ENCODE data around the gene PLEKHO1.
"Not testable (repeated sequence)": the region's sequence is repeated elsewhere in the genome, so short reads cannot be mapped to it uniquely, and the experiment has no call there.

Gene PLEKHO1, protein sequence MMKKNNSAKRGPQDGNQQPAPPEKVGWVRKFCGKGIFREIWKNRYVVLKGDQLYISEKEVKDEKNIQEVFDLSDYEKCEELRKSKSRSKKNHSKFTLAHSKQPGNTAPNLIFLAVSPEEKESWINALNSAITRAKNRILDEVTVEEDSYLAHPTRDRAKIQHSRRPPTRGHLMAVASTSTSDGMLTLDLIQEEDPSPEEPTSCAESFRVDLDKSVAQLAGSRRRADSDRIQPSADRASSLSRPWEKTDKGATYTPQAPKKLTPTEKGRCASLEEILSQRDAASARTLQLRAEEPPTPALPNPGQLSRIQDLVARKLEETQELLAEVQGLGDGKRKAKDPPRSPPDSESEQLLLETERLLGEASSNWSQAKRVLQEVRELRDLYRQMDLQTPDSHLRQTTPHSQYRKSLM

DNA sequence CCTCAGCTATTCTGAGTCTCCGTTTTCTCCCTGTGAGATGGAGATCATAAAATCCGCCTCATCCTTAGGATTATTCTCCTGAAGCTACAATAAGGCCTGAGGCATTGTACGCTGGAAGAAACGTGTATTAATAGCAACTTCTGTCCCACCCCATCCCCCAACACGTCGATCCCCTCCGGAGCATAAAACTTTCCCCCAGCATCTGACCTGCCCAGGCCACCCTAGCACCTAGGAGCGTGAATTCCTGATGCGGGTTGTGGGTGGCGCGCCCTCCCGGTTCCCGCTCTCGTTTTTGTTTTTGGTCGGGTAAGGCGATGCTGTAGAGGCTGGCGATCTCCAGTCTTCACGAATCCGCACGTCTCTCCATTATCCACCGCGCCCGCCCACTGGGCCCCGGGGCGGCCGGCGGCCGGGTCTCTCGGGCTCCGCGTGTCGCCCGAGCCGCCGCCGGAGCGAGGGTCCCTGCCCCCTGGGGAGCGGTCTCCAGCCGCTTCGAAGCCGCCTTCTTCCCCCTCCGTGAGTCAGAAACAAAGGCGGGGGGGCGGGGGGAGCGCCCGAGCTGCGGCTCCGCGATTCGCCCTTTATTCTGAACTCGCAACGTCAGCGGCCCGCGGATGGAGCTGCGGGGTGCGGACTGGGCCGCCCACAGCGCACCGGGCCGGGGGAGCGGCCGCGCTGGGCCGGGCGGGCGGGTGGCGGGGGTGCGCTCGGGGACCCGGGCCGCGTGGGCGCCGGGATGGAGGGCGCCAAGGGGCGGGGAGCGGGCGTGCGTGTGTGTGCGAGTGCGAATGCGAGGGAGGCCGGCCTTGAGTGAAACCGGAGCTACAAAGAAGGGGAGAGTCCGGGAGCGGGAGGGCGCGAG is at the start of gene PLEKHO1:
Gene PLEKHO1 (plus strand): TSS at position 646 of the 862 bp plus-strand sequence. CDS start 342 bp downstream, outside the sequence.
- DNase-seq = peak; percentile 47

DNA sequence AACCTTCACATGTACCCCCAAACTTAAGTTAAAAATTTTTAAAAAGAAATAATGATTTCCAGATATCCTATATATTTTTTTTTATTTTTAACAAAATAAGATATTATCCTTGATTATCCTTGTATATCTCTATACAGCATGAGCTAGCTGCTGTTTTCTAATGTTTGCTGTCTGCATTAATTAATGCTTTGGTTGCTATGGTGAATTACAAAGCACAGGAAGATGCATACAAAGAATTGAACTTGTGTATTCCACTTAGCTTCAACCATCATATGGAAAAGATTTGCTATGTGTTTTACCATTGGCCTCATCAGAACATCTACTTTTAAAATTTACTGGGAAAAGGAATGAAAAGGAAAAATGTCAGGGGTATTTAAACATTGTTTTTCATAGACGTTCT is 46.7 kb upstream of the PLEKHO1 start:
- DNase-seq = no peak

DNA sequence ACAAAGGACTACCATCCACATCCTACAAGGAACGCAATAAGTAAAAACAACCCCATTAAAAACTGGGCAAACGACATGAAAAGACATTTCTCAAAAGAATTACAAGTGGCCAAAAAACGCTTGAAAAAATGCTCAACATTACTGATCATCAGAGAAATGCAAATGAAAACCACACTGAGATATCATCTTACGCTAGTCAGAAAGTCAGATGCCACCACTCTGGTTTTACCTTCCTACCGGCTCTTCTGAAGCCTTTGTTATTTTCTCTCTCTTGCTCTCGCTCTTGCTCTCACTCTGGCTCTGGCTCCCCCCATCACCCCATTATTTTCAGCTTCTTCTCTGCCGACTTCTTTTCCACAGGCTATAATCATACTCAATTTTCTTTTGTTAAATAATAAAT is 43.4 kb upstream of the PLEKHO1 start:
- DNase-seq = no peak

DNA sequence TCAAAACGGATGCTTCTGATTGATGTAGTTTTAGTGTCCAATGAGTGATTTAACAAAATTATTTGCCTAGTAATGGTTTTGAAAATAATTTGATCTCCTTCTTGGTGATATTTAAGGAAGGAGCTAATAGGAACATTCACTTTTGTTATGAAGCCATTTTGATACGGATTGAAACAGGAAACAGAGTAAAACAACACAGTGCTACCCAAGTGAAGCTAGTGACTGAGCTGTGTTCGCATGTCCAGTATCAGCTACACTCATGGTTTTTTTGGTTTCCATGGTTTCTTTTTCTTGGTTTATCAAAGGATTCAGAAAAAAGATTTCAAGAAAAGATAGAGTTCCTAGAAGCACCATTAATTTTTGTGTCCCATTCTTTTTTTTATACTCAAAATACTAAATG is 40.1 kb upstream of the PLEKHO1 start:
- no peak for DNase-seq

DNA sequence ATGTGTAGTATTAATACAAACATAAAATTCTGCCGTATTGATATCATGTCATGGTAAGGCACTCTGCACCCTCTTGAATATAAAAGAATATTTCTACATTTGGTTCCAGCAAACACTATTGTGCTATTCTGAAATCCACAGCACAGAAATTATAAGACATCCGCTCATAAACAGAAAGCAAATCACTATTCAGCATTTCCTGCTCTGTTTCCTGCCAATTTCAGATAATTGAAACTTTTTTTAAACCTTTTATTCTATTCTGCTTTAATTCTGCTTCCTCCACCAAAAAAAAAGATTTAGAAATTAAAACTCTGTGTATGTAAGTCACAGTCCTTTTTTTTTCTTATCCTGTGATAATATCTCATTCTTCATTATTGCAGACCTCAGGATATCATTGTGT is 39.6 kb upstream of the PLEKHO1 start:
- no peak for DNase-seq

DNA sequence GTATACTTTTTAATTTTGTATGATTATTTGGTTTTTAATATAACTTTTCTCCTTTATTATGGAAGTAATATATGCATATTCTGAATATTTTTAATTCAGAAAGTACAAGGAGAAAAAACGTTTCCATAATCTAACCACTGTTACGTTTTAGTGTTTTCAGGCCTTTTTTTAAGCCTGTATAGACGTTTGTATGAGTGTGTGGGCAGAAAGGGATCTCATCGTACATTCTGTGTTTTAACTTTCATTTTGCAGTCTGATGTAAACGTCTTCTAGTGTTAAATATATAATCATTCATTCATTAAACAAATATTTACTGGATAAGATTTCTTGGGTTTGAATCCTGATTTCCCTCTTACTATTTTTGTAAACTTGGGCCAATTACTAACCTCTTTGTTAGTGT is 38.0 kb upstream of the PLEKHO1 start:
- no peak for DNase-seq

DNA sequence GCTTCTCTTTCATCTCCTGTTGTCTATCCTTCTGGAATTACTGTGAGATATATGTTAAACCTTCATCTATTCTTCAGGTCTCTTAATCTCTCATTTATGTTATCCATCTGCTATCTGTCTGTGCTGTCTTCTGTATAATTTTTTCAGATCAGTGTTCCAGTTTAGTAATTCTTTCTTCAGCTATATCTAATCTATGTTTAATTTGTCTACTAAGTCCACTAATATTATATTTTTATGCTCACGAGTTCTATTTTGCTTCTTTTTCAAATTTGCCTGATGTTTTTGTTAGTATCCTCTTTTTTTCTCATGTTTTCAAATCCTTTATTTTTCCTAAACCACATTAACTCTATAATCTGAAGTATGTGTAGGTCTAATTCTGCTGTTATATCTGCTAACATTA is 34.6 kb upstream of the PLEKHO1 start:
- no peak for DNase-seq

DNA sequence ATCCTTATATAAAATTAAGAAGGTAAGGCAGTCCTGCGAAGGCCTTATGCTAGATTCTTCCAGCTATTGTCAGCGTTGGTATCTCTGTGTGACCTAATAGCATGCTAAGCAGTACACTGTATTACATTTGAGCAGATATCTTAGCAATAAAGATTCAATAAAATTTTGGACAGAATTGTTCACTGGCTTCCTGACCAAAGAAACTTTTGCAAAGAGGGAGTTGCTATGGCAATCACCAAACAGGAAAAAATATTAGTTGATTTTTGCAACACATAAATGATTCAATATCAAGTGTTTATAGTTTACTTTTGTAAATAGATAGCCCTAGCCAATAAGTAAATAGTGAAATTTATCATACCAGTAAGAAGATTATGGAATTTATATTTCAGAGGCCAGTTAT is 31.0 kb upstream of the PLEKHO1 start:
- DNase-seq = no peak

DNA sequence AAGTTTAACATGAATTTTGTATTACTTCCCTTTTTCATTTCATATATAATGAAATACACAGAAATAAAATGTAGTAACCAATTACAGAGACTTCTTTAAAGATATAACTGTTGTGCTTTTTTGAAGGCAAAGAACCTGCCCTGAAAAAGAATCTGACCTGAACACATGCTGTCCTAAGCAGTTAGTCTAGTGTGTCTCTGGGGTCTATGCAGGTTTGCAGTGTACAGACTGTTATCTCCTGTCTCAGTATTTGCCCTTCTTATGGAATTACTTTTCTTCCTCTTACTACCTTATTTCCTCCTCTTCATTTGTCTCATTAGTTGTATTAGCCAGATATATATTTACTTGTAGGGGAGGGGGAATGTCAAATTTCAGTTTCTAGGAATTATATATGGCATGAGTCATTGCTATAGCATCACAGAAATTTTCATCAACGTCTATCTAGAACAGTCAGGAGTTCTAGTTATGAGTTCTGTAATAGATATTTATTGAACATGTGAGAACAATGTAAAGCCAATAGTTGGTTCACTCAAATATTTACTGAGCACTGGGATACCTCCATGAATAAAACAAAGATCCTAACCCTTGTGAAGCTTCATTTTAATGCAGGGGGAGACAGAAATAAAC is 28.4 kb upstream of the PLEKHO1 start:
- DNase-seq = no peak

DNA sequence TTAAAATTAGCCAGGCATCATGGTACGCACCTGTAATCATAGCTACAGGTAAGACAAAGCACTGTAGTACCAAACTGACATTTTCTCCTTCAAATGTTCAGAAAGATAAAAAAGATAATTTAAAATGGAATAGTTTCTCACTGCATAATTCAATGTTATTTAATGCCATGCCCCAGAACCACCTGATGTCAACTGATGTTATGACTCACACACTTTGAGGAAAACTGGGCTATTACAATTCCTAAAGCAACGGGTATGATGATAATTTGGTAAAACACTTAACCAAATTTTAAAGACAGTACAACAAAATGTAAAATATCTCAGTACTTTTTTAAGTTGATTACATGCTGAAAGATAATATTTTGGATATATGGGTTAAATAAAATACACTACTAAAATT is 22.9 kb upstream of the PLEKHO1 start:
- no peak for DNase-seq

DNA sequence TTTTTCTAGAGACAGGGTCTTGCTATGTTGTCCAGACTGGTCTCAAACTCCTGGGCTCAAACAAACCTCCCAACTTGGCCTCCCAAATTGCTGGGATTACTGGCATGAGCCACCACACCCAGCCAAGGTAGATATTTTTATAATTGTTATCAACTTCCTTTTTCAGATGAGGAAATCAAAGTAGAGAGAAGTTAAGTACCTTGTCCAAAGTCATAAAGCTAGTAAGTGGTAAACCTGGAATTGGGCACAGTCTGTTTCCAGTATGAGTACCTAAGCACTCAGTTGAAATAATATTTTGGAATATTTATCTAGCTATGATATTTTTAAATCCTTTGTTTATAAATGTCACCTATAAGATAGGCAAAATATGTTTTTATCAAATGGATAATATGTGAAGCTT is 22.3 kb upstream of the PLEKHO1 start:
- no peak for DNase-seq

DNA sequence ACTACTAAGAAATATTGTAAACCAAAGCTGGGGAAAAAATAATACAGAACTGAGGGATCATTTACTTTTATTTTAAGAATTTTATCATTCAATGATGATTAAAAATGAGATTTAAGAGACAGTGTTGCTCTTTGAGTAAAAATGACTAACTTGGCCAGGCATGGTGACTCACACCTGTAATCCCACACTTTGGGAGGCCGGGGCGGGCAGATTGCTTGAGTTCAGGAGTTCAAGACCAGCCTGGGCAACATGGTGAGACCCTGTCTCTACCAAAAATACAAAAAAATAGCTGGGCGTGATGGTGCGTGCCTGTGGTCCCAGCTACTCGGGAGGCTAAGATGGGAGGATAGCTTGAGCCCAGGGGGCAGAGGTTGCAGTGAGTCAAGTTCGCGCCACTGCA is 21.8 kb upstream of the PLEKHO1 start:
- DNase-seq = no peak

DNA sequence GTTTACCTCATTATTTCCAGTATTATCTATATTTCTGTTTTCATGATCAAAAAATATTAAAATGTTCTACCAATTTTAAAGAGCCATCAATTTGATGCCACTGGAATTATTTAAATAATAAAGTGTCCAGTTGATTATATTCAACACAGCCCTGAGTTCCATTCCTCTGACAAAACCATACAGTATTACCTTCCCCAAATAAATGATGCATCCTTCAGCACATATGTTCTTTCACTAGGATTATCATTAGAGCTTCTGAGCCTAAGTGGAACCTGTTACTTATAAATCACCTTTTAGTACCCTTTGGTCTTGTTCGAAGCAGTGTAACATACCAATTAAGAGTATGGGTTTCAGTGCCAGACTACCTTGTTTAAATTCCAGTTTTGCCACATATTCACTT is 17.3 kb upstream of the PLEKHO1 start:
- DNase-seq = no peak

DNA sequence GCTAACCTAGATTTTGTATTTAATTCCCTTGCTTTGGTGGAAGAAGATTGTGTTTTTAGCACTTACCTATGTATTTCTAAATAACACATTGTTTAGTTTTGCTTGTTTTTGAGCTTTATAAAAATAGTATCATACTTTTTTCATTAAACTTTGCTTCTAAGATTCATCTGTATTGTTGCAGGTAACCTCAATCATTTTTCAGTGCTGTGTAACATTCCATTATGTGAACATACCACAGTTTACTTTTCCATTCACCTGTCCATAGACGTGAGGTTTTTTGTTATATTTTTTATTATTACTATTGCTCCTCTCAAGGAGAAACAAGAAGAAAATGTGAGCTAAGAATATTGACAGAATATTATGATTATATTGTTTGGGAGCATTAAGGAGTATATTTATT is 15.2 kb upstream of the PLEKHO1 start:
- no peak for DNase-seq

DNA sequence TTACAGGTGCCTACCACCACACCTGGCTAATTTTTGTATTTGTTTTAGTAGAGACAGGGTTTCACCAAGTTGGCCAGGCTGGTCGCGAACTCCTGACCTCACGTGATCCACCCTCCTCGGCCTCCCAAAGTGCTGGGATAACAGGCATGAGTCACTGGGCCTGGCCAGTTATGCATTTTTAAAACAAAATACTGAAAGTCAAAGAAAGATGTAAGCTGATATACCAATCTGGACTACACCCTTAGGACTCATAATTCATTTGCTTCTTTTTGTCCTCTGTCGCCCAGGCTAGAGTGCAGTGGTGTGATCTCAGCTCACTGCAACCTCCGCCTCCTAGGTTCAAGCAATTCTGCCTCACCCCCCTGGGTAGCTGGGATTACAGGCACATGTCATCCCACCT is 14.3 kb upstream of the PLEKHO1 start:
- DNase-seq = not testable (repeated sequence)

DNA sequence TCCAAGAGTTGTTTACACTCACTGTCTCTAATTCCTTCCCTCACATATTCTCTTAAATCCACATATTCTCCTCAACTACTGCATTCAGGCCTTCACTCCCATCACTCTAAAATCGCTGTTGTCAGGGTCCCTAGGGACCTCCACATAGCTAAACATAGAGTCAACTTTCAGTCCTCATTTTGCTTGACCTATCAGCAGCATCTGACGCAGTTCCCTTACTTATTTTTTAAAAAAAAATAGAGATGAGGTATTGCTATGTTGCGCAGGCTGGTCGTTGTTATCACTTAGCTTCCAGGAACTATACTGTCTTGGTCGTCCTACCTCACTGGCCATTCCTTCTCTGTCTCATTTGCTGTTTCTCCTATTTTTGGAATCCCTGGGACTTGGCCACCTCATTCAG is 11.7 kb upstream of the PLEKHO1 start:
- DNase-seq = no peak

DNA sequence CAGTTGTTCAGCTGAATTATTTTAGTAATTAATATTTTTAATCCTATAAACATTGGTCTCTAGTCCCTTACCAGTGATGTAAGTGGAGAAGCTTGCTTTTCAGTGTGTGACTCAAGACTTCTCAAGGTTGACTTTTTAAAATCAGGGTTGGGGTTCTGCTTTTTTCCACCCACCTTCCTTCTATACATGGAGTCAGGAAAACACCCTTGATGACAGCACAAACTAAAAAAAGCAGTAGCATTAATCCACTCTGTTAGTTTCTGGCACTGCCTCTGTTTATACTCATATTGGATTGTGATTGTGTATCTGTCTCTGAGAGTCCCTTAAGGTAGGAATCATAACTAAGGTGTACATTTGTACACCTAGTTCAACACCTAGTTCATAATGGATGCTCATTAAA is 8.3 kb upstream of the PLEKHO1 start:
- DNase-seq = no peak

DNA sequence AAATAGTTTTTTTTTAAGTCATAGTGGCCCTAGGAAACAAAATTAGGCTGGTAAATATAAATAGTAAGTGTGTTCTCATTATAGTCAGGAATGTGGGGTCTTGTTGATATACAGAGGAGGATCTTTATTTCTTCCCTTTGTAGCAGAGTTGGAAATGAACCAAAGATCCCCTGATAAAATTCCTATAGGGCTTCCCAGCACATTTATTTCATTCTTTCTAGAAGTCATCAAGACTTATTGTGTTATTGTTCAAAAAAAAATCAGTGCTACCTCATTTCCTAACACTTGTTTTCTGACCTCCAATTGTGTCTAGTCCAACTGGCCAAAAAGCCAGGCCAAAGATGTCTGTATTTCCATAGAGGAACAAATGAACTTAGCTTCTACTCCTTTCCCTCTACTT is 7.6 kb upstream of the PLEKHO1 start:
- DNase-seq = no peak

DNA sequence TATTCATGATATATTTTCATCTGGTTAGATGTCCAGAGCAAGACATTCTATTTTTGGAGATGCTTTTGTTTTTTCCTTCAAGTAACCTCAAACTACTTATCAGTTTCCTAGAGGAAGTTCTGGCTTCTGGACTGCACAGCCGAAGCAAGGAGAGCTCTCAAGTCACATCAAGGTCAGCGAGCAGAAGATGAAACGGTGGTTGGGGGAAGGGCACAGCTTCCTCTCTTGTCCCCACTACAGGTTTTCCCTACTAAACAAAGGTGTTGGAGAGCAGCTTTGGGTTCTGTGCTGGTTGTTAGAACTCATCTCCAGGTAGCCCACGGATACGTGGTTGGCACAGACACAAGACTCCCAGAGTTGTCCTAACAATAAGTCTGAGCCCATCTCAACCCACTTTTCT is 5.1 kb upstream of the PLEKHO1 start:
- no peak for DNase-seq

DNA sequence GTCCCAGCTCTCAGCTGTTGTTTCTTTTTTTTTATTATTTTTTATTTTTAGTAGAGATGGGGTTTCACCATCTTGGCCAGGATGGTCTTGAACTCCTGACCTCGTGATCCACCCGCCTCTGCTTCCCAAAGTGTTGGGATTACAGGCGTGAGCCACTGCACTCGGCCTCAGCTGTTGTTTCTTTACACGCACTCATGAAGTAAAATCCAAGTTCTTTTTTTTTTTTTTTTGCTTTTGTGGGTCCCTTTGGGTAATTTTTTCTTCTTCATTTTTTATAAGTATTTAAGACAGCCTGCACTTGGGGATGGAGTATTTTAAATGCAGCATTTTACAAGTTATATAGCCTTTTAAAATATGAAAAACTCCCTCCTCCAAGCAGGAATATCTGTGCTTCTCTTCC is 3.7 kb upstream of the PLEKHO1 start:
- DNase-seq = not testable (repeated sequence)

DNA sequence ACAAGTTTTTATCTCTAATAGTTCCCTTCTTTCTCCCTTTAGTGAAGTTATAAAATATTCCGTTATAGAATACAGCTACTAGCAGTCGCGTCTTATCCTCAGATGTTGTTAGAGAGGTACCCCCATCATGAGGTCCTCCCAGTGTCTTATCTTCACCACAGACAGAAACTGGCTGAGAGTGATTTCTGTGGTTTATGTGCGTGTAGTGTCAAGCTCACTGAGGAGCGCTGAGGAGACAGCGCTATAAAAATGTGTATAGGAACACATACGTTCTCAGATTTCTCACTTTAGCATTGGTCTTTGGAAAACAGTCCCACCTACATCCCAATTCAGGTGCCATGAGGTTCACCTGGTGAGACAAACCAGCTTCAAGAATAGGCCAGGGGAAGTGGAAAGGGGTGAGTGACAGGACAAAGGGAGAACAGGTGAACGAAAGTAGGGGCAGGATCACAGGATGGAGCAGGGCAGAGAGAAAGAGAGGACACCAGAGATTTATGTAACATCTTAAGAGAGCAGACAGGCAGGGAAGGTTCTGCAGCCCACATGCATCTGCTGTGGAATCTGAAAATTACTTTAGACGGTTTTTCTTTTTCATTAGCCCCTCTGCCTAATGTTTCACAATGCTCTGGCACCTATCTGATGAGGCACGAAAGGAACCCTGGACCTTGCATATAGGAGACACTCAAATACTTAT is 2.7 kb upstream of the PLEKHO1 start:
- no peak for DNase-seq

DNA sequence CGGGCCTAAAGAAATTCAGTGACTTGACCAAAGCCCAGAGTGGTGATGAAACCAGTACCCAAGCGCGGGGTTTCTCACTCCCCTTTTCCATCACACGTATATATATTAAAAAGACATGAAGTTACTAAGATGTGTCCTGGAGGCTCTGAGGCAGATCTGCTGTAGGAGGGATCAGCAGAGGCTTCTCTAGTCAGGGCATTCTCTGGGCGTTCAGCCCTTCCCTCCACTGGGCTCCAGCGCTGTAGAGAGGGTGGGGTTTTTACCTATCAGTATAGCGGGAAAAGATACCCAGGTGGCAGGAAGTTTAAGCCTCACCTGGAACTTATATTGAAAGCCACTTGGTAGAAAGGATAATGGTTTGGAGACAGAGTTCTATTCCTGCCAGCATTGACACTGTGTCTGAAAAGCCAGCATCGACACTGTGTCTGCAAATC is 862 bp upstream of the PLEKHO1 start:
- no peak for DNase-seq
